Measurements from ENCODE around the gene CFAP97D1.
A peak's percentile ranks its signal among the peaks of the same experiment; 100 is the strongest.

Gene CFAP97D1

DNA sequence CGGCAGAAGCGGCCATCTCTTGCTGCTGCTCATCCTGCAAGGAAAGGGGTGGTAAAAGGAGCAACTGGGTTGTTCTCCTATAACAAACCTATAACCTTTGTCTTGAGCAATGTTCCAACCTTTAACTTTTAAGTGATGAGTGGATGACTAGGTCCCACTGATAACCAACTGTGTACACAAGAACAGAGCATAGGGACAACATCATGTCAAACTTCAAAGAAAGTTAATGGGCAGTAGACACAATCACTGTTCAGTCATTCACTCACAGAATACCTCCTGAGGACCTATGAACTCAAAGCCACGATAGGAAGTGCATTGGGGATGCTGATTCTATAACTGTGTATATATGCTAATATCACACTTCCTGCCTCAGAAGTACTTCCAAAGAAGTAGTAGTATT is 21.6 kb downstream of the CFAP97D1 start (continued):
- no peak for TF ChIP-seq ZNF555 (tag by site-specific recombination; conservative IDR thresholded peaks at IDR 0.05)
- TF ChIP-seq, protein P1, sequence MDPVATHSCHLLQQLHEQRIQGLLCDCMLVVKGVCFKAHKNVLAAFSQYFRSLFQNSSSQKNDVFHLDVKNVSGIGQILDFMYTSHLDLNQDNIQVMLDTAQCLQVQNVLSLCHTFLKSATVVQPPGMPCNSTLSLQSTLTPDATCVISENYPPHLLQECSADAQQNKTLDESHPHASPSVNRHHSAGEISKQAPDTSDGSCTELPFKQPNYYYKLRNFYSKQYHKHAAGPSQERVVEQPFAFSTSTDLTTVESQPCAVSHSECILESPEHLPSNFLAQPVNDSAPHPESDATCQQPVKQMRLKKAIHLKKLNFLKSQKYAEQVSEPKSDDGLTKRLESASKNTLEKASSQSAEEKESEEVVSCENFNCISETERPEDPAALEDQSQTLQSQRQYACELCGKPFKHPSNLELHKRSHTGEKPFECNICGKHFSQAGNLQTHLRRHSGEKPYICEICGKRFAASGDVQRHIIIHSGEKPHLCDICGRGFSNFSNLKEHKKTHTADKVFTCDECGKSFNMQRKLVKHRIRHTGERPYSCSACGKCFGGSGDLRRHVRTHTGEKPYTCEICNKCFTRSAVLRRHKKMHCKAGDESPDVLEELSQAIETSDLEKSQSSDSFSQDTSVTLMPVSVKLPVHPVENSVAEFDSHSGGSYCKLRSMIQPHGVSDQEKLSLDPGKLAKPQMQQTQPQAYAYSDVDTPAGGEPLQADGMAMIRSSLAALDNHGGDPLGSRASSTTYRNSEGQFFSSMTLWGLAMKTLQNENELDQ (tag by site-specific recombination; IDR thresholded peaks at IDR 0.05; ENCODE audit: low read depth), result no peak
- TF ChIP-seq, protein P2, sequence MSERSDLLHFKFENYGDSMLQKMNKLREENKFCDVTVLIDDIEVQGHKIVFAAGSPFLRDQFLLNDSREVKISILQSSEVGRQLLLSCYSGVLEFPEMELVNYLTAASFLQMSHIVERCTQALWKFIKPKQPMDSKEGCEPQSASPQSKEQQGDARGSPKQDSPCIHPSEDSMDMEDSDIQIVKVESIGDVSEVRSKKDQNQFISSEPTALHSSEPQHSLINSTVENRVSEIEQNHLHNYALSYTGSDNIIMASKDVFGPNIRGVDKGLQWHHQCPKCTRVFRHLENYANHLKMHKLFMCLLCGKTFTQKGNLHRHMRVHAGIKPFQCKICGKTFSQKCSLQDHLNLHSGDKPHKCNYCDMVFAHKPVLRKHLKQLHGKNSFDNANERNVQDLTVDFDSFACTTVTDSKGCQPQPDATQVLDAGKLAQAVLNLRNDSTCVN (tag by site-specific recombination; optimal IDR thresholded peaks at IDR 0.05), result no peak
- no peak for TF ChIP-seq ZNF791 (tag by site-specific recombination; IDR thresholded peaks at IDR 0.05)
- TF ChIP-seq HOXD13 (CRISPR knock-in tag; IDR thresholded peaks at IDR 0.05; ENCODE audit: borderline replicate concordance), result no peak
- no peak for TF ChIP-seq ZBTB21 (tag by site-specific recombination; IDR thresholded peaks at IDR 0.05)

DNA sequence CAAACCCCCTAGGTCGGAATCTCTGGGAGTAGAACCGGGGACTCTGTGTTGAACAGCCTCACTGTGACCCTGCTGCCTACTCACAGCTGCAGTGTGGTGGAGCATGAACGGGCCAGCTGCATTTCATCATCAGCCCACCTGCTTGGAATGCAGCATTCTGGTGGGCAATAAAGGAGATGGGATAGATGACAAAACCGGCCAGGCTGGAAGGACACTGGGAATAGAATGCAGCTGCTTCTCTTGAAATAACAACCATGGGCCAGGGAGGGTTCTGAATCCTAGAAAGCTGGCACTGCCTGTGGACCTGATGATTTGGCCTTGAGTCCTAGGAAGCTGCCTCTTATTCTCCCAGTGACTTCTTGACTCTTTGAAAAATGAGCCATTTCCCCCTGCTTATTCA is 23.5 kb downstream of the CFAP97D1 start:
- H3K4me3 ChIP-seq (ENCODE audit: low read depth, low read length), result no peak overlapping the region
- ChIA-PET CTCF (interaction anchor here (0.7 to 0.8 kb wide), 3 partner anchors 10 to 1216 kb away, joined by 3 read pairs; no protein-coding TSS in a partner anchor), POLR2A (no interaction called here)

DNA sequence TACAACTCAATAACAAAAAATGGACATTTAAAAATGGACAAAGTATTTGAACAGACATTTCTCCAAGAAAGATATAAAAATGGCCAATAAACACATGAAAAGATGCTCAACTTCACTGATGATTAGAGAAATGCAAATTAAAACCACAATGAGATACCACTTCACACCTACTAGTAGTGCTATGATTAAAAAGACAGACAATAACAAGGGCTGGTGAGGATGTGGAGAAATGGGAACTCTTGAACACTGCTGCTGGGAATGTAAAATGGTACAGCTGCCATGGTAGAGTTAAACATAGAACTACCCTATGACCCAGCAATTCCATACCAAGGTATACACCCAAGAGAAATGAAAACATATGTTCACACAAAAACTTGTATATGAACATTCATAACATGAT is 24.9 kb downstream of the CFAP97D1 start:
- CTCF ChIA-PET, result interaction anchor here (1.2 kb wide), 1 partner anchor 41 kb away, joined by 6 read pairs; no protein-coding TSS in a partner anchor
- POLR2A ChIA-PET, result interaction anchor here (1.1 kb wide), 1 partner anchor 13 kb away, joined by 3 read pairs; no protein-coding TSS in a partner anchor
- Histone ChIP-seq H3K4me3 (ENCODE audit: low read depth, low read length) (no peak overlapping the region), H3K27ac (ENCODE audit: extremely low read depth, low read depth, low read length) (no peak overlapping the region), H3K9me3 (ENCODE audit: control insufficient read depth, insufficient read depth, low read depth, low read length) (no peaks in the 10 kb centered on the region), H3K36me3 (ENCODE audit: control insufficient read depth in 2 of 2, insufficient read depth in 1 of 2, low read length in 2 of 2) (peaks cover 18 to 37% of the 10 kb centered on the region in 2 experiments), H3K4me1 (ENCODE audit: control insufficient read depth, insufficient read depth, low read length) (no peaks in the 10 kb centered on the region)
- no peak for TF ChIP-seq ZNF530 (tag by site-specific recombination; IDR thresholded peaks at IDR 0.05; ENCODE audit: low read depth)
- TF ChIP-seq ZNF529 (tag by site-specific recombination; IDR thresholded peaks at IDR 0.05; ENCODE audit: insufficient replicate concordance), result no peak
- peak; percentile 92 for TF ChIP-seq ZNF184 (tag by site-specific recombination; IDR thresholded peaks at IDR 0.05)
- no peak for TF ChIP-seq ZNF133 (tag by site-specific recombination; IDR thresholded peaks at IDR 0.05)
- no peak for TF ChIP-seq KLF16 (tag by site-specific recombination; IDR thresholded peaks at IDR 0.05)

More for the DNA sequence above, 23.5 kb downstream of the CFAP97D1 start:
- H3K36me3 ChIP-seq (ENCODE audit: control insufficient read depth in 2 of 2, insufficient read depth in 1 of 2, low read length in 2 of 2), result peaks cover 14 to 29% of the 10 kb centered on the region in 2 experiments
- H3K27ac ChIP-seq (ENCODE audit: extremely low read depth, low read depth, low read length), result no peak overlapping the region
- no peaks in the 10 kb centered on the region for H3K9me3 ChIP-seq (ENCODE audit: control insufficient read depth, insufficient read depth, low read depth, low read length)
- H3K4me1 ChIP-seq (ENCODE audit: control insufficient read depth, insufficient read depth, low read length), result no peaks in the 10 kb centered on the region
- peak; percentile 18; the same call in 1 of the 2 replicates for TF ChIP-seq ZFHX2 (tag by site-specific recombination; conservative IDR thresholded peaks at IDR 0.05)
- TF ChIP-seq, protein P3, sequence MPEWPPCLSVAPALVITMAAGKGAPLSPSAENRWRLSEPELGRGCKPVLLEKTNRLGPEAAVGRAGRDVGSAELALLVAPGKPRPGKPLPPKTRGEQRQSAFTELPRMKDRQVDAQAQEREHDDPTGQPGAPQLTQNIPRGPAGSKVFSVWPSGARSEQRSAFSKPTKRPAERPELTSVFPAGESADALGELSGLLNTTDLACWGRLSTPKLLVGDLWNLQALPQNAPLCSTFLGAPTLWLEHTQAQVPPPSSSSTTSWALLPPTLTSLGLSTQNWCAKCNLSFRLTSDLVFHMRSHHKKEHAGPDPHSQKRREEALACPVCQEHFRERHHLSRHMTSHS (tag by site-specific recombination; IDR thresholded peaks at IDR 0.05), result no peak

DNA sequence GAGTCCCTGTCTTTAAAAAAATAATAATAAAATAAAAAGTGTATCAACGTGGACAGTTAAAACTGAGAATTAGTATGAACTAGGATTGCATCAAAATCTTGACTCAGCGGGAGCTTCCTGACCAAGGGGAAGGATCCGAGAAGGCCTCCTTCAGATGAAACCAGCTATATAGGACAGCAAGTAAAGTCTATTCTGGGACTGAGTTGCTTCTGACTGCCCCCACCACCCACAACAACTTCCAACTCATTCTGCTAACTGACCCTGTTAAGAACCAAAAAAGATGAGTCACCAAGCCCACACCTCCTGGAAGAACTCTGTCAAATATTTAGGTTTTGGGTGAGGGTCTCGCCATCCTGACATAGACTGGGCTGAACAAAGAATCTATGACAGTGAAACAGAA is 27.8 kb downstream of the CFAP97D1 start:
- ChIA-PET POLR2A (interaction anchor here (1.1 kb wide), 1 partner anchor 9 kb away, joined by 3 read pairs; no protein-coding TSS in a partner anchor), CTCF (interaction anchor here (0.7 kb wide), 1 partner anchor 702 kb away, joined by 3 read pairs; no protein-coding TSS in a partner anchor)
- peaks cover 15 to 45% of the 10 kb centered on the region in 2 experiments for H3K36me3 ChIP-seq (ENCODE audit: control insufficient read depth in 2 of 2, insufficient read depth in 1 of 2, low read length in 2 of 2)
- no peaks in the 10 kb centered on the region for H3K9me3 ChIP-seq (ENCODE audit: control insufficient read depth, insufficient read depth, low read depth, low read length)
- H3K4me3 ChIP-seq (ENCODE audit: low read depth, low read length), result no peak overlapping the region
- no peaks in the 10 kb centered on the region for H3K4me1 ChIP-seq (ENCODE audit: control insufficient read depth, insufficient read depth, low read length)
- no peak overlapping the region for H3K27ac ChIP-seq (ENCODE audit: extremely low read depth, low read depth, low read length)
- TF ChIP-seq, protein P4, sequence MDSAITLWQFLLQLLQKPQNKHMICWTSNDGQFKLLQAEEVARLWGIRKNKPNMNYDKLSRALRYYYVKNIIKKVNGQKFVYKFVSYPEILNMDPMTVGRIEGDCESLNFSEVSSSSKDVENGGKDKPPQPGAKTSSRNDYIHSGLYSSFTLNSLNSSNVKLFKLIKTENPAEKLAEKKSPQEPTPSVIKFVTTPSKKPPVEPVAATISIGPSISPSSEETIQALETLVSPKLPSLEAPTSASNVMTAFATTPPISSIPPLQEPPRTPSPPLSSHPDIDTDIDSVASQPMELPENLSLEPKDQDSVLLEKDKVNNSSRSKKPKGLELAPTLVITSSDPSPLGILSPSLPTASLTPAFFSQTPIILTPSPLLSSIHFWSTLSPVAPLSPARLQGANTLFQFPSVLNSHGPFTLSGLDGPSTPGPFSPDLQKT (IDR thresholded peaks at IDR 0.05; ENCODE audit: borderline replicate concordance, low read depth, low read length), result no peak
- peak; percentile 55 for TF ChIP-seq ZFHX2 (tag by site-specific recombination; conservative IDR thresholded peaks at IDR 0.05)
- no peak for TF ChIP-seq ZNF555 (tag by site-specific recombination; conservative IDR thresholded peaks at IDR 0.05)
- TF ChIP-seq EGR2 (tag by site-specific recombination; IDR thresholded peaks at IDR 0.05; ENCODE audit: low read depth), result 0 out of 2 replicates have a peak, but pooled peaks have one; percentile 40
- no peak for TF ChIP-seq ZNF223 (tag by site-specific recombination; IDR thresholded peaks at IDR 0.05)
- no peak for TF ChIP-seq ZNF791 (tag by site-specific recombination; IDR thresholded peaks at IDR 0.05)
- TF ChIP-seq ZNF138 (tag by site-specific recombination; IDR thresholded peaks at IDR 0.05; ENCODE audit: borderline replicate concordance), result no peak
- TF ChIP-seq, protein P5, sequence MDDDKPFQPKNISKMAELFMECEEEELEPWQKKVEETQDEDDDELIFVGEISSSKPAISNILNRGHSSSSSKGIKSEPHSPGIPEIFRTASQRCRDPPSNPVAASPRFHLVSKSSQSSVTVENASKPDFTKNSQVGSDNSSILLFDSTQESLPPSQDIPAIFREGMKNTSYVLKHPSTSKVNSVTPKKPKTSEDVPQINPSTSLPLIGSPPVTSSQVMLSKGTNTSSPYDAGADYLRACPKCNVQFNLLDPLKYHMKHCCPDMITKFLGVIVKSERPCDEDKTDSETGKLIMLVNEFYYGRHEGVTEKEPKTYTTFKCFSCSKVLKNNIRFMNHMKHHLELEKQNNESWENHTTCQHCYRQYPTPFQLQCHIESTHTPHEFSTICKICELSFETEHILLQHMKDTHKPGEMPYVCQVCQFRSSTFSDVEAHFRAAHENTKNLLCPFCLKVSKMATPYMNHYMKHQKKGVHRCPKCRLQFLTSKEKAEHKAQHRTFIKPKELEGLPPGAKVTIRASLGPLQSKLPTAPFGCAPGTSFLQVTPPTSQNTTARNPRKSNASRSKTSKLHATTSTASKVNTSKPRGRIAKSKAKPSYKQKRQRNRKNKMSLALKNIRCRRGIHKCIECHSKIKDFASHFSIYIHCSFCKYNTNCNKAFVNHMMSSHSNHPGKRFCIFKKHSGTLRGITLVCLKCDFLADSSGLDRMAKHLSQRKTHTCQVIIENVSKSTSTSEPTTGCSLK (tag by site-specific recombination; IDR thresholded peaks at IDR 0.05), result no peak
- TF ChIP-seq ZNF785 (tag by site-specific recombination; IDR thresholded peaks at IDR 0.05), result no peak
- TF ChIP-seq ZNF747 (tag by site-specific recombination; IDR thresholded peaks at IDR 0.05), result no peak

Data from HEK293 (cell line).